NAMALWA (cell line): ENCODE data around the gene NTN3.
"Not testable (repeated sequence)": the region's sequence is repeated elsewhere in the genome, so short reads cannot be mapped to it uniquely, and the experiment has no call there.

ENCODE experiments used
- DNase-seq: peaks from one replicate; pipeline ENCODE4 v3.0.0-alpha.2; 2015; ENCODE audit warnings: low spot score

The NTN3 gene

GRCh38 chr16:2471016-2471652, at the start of gene NTN3:
TSS of gene NTN3 (plus strand) at chr16:2471297. CDS start at chr16:2471702, 405 bp downstream.
- DNase-seq, result peak; percentile 46

GRCh38 chr16:2422123-2422867, 48.8 kb upstream of the NTN3 start:
- no peak for DNase-seq

GRCh38 chr16:2424061-2425007, 46.8 kb upstream of the NTN3 start:
- DNase-seq, result no peak

- DNase-seq, result no peak
Measured at GRCh38 chr16:2425008-2425518, 46.0 kb upstream of the NTN3 start.

GRCh38 chr16:2425825-2426430, 45.2 kb upstream of the NTN3 start:
- DNase-seq, result no peak

- no peak for DNase-seq
Measured at GRCh38 chr16:2426941-2427361, 44.1 kb upstream of the NTN3 start.

- DNase-seq, result no peak
Measured at GRCh38 chr16:2427526-2427925, 43.6 kb upstream of the NTN3 start.

- DNase-seq, result no peak
Measured at GRCh38 chr16:2428051-2428783, 42.9 kb upstream of the NTN3 start.

GRCh38 chr16:2428784-2429033, 42.4 kb upstream of the NTN3 start:
- no peak for DNase-seq

- peak; percentile 96 for DNase-seq
Measured at GRCh38 chr16:2429034-2429770, 41.9 kb upstream of the NTN3 start, which contains the start of gene CCNF. TSS of gene CCNF (plus strand) at chr16:2429447. CDS start at chr16:2429482, 35 bp downstream.

- peak; percentile 70 for DNase-seq
Measured at GRCh38 chr16:2429771-2430663, 41.1 kb upstream of the NTN3 start.

- DNase-seq, result no peak
Measured at GRCh38 chr16:2432286-2432685, 38.8 kb upstream of the NTN3 start.

- no peak for DNase-seq
Measured at GRCh38 chr16:2432801-2433505, 38.1 kb upstream of the NTN3 start.

GRCh38 chr16:2435236-2435635, 35.9 kb upstream of the NTN3 start:
- not testable (repeated sequence) for DNase-seq

GRCh38 chr16:2436110-2436509, 35.0 kb upstream of the NTN3 start:
- no peak for DNase-seq

GRCh38 chr16:2437032-2437790, 33.9 kb upstream of the NTN3 start:
- no peak for DNase-seq

GRCh38 chr16:2438121-2438520, 33.0 kb upstream of the NTN3 start:
- no peak for DNase-seq

- DNase-seq, result no peak
Measured at GRCh38 chr16:2439598-2439997, 31.5 kb upstream of the NTN3 start.
